WERI-Rb-1 (cell line): ENCODE results near the gene HOXD13.
A peak's percentile ranks its signal among the peaks of the same experiment; 100 is the strongest.

Source experiments
- DNase-seq: peaks from one replicate; pipeline ENCODE4 v3.0.0-alpha.2; 2020
- H3K27ac ChIP-seq: fragments of 250-450 bp; sonication (Bioruptor Pico); 2 replicates; pipeline ENCODE4 v1.5.1; 2020; ENCODE audit warnings: mild to moderate bottlenecking, moderate library complexity
- H3K27me3 ChIP-seq: fragments of 250-450 bp; sonication (Bioruptor Pico); 2 replicates; pipeline ENCODE4 v1.5.1; 2021; ENCODE audit warnings: mild to moderate bottlenecking, low read depth, moderate library complexity; ENCODE audit not compliant: insufficient read depth, severe bottlenecking
- H3K36me3 ChIP-seq: fragments of 250-450 bp; sonication (Bioruptor Pico); 2 replicates; pipeline ENCODE4 v1.5.1; 2020; ENCODE audit warnings: mild to moderate bottlenecking, moderate library complexity
- H3K4me3 ChIP-seq: 2 replicates; pipeline ENCODE4 v1.5.1; 2011; ENCODE audit warnings: low read depth, mild to moderate bottlenecking, control low read depth, low read length
- H3K9me3 ChIP-seq: fragments of 250-450 bp; sonication (Bioruptor Pico); 2 replicates; pipeline ENCODE4 v1.5.1; 2021; ENCODE audit warnings: mild to moderate bottlenecking, moderate library complexity; ENCODE audit not compliant: severe bottlenecking
- CTCF ChIP-seq: IDR thresholded peaks from 2 replicates; pipeline ENCODE4 v1.5.1; 2011; ENCODE audit warnings: low read depth, mild to moderate bottlenecking, control low read depth, inconsistent platforms, low read length

HOXD13 gene

GRCh38 chr2:176136374-176137251, 44.1 kb downstream of the HOXD13 start:
- H3K36me3 ChIP-seq = no peaks in the 10 kb centered on the region
- H3K27me3 ChIP-seq = peaks cover 98% of the 10 kb centered on the region
- H3K9me3 ChIP-seq = no peaks in the 10 kb centered on the region
- peak; percentile 36 for DNase-seq
- H3K4me3 ChIP-seq = peak overlapping the region; percentile 26
- TF ChIP-seq CTCF = no peak
- H3K27ac ChIP-seq = no peak overlapping the region

GRCh38 chr2:176137252-176137580, 44.7 kb downstream of the HOXD13 start:
- H3K27me3 ChIP-seq = peaks cover 98% of the 10 kb centered on the region
- no peaks in the 10 kb centered on the region for H3K9me3 ChIP-seq
- H3K4me3 ChIP-seq = no peak overlapping the region
- no peak overlapping the region for H3K27ac ChIP-seq
- no peak for DNase-seq
- no peaks in the 10 kb centered on the region for H3K36me3 ChIP-seq
- no peak for TF ChIP-seq CTCF

GRCh38 chr2:176137906-176138305, 45.4 kb downstream of the HOXD13 start:
- H3K9me3 ChIP-seq = no peaks in the 10 kb centered on the region
- H3K4me3 ChIP-seq = no peak overlapping the region
- H3K27ac ChIP-seq = no peak overlapping the region
- DNase-seq = no peak
- H3K36me3 ChIP-seq = no peaks in the 10 kb centered on the region
- peaks cover 98% of the 10 kb centered on the region for H3K27me3 ChIP-seq
- no peak for TF ChIP-seq CTCF

GRCh38 chr2:176138526-176138922, 46.0 kb downstream of the HOXD13 start:
- Histone ChIP-seq H3K27ac (no peak overlapping the region), H3K36me3 (no peaks in the 10 kb centered on the region), H3K27me3 (peaks cover 98% of the 10 kb centered on the region), H3K9me3 (no peaks in the 10 kb centered on the region), H3K4me3 (no peak overlapping the region)
- no peak for DNase-seq
- TF ChIP-seq CTCF = no peak

GRCh38 chr2:176138923-176139660, 46.6 kb downstream of the HOXD13 start:
- Histone ChIP-seq H3K27me3 (peaks cover 98% of the 10 kb centered on the region), H3K27ac (no peak overlapping the region), H3K9me3 (no peaks in the 10 kb centered on the region), H3K36me3 (no peaks in the 10 kb centered on the region), H3K4me3 (no peak overlapping the region)
- DNase-seq = no peak
- no peak for TF ChIP-seq CTCF
